NCI-H1105 (cell line): ENCODE measurements around the gene ALMS1.
"Not testable (repeated sequence)": the region's sequence is repeated elsewhere in the genome, so short reads cannot be mapped to it uniquely, and the experiment has no call there.

ENCODE experiments used
- DNase-seq: peaks from one replicate; lab custom pipeline; 2025; lab: John Stamatoyannopoulos, UW

The ALMS1 gene

DNA sequence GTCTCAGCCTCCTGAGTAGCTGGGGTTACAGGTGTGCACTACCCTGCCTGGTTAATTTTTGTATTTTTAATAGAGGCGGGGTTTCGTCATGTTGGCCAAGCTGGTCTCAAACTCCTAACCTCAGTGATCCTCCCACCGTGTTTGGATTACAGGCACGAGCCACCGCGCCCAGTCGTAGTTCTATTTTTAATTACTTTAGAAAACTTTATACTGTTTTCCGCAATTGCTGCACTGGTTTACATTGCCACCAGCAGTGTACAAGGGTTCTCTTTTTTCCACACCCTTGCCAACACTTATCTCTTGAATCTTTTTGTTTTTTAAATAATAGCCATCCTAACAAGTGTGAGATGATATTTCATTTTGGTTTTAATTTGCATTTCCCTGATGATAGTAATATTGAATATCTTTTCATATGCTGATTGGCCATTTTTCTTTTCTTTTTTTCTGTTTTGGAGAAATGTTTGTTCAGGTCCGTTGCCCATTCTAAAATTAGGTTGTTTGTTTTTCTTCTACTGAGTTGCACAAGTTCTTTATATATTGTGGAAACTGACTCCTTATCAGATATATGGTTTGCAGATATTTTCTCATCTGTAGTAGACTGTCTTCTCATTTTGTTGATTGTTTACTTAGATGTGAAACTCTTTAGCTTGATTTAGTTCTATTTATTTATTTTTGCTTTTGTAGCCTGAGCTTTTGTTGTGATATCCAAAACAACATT, 16.9 kb downstream of the ALMS1 start:
- no peak for DNase-seq

DNA sequence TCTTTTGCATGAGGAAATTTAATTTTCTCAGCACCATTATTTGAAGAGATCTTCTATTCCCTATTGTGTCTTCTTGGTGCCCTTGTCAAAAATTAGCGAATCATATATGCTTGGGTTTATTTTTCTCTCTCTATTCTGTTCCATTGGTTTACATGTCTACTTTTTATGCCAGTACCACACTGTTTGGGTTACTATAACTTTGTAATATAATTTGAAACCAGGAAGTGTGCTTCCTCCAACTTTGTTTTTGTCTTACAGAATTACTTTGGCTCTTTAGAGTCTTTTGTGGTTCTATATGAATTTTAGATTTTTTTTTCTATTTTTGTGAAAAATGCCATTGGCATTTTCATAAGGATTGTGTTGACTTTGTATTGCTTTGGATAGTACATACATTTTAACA, 17.6 kb downstream of the ALMS1 start:
- DNase-seq, result no peak

DNA sequence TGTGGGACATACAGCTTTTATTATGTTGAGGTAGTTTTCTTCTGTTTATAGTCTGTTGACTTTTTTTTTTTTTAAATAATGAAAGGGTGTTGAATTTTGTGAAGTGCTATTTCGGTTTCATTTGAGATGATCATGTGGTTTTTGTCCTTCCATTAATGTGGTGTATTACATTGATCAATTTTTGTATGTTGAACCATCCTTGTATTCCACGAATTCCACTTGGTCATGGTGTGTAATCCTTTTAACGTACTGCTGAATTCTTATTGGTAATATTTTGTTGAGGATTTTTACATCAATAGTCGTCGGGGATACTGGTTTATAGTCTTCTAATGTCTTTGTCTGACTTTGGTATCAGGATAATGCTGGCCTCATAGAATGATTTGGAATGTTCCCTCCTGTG, 18.8 kb downstream of the ALMS1 start:
- no peak for DNase-seq

DNA sequence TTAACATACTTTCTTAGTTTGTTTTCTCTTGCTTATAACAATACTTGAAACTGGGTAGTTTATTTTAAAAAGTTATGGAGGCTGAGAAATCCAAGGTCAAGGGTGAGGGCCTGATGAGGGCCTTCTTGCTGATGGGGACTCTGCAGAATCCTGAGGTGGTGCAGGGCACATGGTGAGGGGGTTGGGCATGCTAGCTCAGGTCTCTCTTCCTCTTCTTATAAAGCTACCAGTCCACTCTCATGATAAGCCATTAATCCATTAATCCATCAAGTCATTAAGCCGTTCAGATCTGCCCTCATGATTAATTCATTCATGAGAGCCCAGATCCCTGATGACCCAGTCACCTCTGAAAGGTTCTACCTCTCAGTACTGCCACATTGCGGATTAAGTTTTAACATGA, 21.4 kb downstream of the ALMS1 start:
- no peak for DNase-seq

DNA sequence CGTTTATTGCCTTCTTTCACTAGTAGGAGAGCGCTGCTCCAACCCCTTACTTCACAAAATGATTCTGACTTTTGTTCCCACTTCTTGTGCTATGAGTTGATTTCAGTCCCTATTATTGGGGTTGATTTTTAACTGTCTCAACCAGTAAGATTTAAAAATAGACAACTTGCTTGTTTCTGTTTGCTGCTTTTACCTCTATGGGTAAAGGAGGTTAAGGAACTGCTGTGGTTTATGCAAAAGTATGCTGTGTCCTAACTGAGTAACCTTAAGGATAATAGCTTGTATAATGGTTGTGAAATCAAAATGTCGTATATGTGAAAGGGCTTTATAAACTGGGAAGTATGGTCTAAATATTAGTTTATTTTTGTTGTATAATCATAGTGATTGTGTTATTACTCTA, 22.6 kb downstream of the ALMS1 start:
- no peak for DNase-seq

DNA sequence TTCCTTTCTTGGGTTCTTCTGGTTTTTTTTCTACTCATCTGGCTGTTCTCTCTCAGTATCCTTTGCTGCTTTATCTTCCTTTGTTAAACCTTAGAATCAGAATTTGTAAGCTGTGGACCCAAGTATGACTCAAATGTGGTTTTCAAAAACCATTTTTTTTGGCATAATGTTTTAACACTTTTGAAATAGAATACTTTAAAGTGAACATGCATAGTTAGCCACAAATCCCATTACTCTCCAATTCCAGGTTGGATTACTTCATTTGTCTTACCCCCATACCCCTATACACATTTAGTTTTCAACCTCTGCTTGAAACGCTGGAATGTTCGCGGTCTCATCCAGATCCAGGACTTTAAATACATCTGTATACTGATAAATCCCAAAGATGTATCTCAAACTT, 29.1 kb downstream of the ALMS1 start:
- no peak for DNase-seq

DNA sequence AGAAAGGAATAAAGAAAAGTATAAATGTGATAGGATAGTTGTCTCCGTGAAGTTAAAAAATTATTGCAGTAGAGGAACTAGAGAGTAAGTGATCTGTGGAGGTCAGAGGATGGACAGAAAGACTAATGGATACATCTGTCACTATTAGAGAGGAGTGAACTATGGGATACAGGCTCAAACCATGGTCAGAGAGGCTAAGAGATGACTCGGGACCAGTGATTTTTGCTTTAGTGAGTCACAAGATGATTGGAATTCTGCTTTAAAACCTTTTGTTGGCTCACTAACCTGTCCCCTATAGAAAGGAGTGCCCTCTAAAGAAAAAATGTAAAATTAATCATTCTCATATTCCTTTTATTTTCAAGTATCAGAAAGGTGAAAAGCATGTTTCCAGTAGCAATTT, 30.3 kb downstream of the ALMS1 start:
- no peak for DNase-seq

DNA sequence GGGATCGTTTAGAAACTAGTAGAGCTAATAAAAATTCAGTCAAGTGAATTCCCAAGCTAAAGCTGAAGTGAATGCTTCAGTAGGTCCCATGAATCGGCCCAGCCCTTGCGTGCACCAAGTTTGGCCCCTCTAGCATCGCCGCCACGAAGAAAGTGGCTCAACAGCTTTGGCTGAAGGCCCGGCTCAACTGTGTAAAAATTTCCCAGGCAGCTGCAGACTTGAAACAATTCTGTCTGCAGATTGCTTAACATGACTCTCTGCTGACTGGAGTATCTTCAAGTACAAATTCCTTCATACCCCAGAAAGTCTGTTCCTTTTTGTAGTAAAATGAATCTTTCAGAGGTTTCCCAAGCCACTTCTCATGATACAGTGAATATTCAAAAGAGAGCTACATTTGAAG, 32.7 kb downstream of the ALMS1 start:
- no peak for DNase-seq

DNA sequence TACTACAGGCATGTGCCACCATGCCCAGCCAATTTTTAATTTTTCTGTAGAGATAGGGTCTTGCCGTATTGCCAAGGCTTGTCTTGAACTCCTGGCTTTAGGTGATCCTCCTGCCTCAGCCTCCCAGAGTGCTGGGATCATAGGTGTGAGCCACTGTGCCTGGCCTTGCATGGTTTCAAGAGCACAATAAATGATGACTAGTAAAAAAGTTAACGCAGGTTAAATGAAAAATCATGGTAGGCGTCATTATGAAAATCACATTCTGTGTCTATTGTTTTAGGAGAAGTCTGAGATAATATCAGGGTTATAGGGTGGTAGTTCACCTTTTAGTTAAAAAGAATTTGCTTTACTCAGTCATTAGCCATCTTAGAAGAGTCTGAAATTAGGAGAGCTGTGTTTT, 38.3 kb downstream of the ALMS1 start:
- no peak for DNase-seq

DNA sequence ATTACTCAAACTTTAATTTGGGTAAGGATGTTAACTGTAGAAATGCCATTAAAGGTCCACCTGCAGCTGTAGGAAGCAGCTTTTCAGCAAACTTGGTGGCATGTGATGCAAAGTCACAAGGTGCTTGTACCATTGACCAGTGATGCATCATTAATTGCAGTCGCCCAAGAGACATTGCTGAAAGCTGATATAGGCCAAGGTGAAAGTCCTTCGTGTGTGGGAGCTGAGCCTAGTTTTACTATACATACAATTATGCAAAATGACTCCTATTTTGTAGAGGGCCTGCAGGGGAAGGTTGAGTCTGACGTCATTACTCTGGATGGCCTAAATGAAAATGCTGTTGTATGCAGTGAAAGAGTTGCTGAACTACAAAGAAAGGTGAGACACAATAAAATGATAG, 40.5 kb downstream of the ALMS1 start:
- no peak for DNase-seq

DNA sequence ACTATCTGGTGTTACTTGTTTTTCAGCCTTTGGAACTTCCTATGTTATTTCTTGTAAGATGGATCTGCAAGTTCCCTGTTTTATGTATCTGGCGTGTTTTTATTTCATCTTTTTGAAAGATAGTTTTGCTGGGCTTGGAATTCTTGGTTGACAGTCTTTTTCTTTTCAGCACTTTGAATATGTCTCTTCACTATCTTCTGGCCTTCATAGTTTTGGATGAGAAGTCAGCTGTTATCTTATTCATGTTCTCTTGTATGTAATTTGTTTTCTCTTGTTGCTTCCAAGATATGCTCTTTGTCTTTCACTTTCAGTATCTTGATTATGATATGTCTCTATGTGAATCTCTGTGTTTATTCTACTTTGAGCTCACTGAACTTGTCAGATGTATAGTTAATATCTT, 50.4 kb downstream of the ALMS1 start:
- DNase-seq, result no peak

DNA sequence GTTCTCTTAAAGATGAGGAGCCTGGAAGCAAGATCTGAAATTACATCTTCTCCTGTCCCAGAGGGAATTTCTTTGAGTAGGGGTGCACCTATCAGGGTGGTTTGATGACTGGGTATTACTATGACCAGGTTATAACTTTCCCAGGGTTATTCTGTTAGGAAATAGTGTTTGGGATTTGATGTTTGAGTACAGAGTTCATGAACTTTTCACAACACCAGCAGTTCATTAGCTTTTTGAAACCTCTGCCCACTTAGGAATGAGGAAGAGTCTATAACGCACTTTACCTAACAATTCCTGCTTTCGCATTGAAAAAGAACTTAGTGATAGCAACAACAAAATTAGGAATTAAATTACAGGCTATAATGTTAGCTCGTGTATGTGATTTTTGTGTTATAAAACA, 58.6 kb downstream of the ALMS1 start:
- no peak for DNase-seq

DNA sequence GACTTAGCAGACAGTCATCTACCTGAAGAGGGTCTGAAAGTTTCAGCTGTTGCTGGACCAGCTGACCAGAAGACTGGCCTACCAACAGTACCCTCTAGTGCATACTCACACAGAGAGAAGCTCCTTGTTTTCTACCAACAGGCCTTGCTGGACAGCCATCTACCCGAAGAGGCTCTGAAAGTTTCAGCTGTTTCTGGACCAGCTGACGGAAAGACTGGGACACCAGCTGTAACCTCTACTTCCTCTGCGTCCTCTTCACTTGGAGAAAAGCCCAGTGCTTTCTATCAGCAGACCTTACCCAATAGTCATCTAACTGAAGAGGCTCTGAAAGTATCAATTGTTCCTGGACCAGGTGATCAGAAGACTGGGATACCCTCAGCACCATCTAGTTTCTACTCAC, 63.2 kb downstream of the ALMS1 start:
- no peak for DNase-seq

DNA sequence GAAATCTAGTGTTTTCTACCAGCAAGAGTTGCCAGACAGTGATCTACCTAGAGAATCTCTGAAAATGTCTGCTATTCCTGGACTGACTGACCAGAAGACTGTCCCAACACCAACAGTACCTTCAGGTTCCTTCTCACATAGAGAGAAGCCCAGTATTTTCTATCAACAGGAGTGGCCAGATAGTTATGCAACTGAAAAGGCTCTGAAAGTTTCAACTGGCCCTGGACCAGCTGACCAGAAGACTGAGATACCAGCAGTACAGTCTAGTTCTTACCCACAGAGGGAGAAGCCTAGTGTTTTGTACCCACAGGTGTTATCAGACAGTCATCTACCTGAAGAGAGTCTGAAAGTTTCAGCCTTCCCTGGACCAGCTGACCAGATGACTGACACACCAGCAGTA, 63.8 kb downstream of the ALMS1 start:
- no peak for DNase-seq

DNA sequence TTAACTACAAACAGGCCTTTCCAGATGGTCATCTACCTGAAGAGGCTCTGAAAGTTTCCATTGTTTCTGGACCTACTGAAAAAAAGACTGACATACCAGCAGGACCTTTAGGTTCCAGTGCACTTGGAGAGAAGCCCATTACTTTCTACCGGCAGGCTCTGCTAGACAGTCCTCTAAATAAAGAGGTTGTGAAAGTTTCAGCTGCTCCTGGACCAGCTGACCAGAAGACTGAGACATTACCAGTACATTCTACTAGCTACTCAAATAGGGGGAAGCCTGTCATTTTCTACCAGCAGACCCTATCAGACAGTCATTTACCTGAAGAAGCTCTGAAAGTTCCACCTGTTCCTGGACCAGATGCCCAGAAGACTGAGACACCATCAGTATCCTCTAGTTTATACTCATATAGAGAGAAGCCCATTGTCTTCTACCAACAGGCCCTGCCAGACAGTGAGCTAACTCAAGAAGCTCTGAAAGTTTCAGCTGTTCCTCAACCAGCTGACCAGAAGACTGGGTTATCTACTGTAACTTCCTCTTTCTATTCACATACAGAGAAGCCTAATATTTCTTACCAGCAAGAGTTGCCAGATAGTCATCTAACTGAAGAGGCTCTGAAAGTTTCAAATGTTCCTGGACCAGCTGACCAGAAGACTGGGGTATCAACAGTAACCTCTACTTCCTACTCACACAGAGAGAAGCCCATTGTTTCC, 65.8 kb downstream of the ALMS1 start:
- no peak for DNase-seq

DNA sequence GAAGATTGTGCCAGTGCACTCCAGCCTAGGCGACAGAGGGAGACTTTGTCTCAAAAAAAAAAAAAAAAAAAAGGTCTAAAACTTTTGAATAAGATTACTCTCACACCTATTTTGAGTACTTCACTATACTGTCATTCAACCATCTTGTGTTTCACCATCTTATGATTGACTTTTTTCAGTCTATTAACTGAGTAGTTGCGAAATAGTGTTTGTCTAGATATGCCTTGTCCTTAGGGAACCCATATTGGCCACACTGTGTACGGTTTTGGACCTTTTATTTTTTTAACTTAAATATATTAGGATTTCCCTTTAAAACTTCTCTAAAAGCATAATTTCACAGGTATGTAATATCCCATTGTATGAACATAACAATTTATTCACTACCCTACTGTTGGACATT, 72.3 kb downstream of the ALMS1 start:
- DNase-seq, result no peak

DNA sequence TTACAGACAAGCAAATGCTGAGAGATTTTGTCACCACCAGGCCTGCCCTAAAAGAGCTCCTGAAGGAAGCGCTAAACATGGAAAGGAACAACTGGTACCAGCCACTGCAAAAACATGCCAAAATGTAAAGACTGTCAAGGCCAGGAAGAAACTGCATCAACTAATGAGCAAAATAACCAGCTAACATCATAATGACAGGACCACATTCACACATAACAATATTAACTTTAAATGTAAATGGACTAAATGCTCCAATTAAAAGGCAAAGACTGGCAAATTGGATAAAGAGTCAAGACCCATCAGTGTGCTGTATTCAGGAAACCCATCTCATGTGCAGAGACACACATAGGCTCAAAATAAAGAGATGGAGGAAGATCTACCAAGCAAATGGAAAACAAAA, 76.8 kb downstream of the ALMS1 start:
- DNase-seq, result not testable (repeated sequence)

DNA sequence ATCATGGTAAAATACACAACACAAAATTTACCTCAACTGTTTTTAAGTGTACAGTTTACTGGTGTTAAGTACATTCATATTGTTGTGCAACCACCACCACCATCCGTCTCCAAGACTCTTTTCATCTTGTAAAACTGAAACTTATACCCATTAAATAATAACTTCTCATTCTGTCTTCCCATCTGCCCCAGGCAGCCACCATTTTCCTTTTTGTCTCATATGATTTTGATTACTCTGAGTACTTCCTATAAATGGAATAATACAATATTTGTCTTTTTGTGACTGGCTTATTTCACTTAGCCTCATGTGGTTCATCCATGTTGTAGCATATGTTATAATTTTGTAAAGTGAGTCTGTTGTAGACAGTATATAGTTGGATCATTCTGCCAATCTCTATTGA, 82.7 kb downstream of the ALMS1 start:
- DNase-seq, result no peak

DNA sequence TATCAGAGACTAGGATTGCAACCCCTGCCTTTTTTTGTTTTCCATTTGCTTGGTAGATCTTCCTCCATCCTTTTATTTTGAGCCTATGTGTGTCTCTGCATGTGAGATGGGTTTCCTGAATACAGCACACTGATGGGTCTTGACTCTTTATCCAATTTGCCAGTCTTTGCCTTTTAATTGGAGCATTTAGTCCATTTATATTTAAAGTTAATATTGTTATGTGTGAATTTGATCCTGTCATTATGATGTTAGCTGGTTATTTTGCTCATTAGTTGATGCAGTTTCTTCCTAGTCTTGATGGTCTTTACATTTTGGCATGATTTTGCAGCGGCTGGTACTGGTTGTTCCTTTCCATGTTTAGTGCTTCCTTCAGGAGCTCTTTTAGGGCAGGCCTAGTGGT, 98.2 kb downstream of the ALMS1 start:
- not testable (repeated sequence) for DNase-seq

DNA sequence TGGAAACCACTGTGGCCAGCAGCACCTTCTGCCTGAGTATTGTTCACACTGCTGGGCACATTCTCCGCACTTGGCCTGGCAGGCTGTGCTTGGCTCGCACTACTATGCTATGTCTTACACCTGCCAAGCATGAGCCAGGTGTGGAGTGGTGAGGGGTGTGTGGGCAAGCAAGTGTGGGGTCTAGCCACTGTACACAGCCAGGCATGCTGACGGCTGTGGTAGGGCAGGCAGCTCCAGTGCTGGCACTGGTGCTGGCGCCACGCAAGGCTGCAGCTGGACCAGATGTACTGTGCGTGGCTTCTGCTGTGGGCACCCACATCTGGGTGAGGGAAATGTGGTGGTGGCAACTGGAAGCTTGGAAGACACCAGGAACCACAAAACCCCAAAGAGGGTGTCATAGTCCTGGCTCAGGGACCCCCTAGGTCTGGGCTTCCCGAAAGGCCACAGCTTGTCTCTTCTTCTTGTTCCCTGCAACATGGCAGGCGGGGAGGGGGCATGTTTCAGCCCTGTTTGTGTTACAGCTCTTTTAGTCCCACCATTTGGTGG, 101.5 kb downstream of the ALMS1 start:
- no peak for DNase-seq

DNA sequence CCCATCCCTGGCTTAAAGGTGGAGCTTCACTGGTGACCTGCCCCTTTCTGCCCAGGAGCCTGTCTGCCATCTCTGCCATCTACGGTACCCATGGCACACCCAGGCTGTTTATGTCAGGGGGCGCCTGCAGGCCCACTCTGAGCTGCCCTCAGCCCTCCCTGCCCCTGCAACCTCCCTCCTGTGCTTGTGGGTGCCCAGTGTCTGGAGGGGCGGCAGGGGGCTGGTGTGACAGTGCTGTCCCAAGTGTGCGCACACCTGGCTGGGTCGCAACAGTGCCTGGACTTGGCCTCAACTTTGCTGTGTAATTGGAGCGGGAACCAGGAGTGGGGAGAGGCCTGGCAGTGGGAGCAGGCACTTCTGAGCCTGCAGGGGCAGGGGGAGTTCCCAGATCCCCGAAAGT, 102.4 kb downstream of the ALMS1 start:
- no peak for DNase-seq

DNA sequence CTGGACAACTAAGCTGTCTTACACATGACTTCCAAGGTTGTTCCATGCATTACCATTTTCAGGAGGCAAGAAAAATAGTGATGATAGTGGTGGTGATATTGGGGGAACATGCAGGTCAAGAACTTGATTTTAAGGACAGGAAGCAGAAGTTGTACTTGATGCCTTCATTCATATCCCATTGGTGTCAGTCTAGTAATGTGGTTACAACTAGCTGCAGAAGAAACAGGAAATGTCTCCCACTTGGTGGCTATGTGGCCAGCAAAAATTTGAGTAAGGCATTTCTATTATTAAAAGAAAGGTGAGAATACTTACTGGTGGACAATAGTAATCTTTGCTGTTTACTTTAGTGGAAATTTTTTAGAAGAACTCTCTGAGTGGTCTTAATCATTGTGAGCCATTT, 103.4 kb downstream of the ALMS1 start:
- DNase-seq, result no peak

DNA sequence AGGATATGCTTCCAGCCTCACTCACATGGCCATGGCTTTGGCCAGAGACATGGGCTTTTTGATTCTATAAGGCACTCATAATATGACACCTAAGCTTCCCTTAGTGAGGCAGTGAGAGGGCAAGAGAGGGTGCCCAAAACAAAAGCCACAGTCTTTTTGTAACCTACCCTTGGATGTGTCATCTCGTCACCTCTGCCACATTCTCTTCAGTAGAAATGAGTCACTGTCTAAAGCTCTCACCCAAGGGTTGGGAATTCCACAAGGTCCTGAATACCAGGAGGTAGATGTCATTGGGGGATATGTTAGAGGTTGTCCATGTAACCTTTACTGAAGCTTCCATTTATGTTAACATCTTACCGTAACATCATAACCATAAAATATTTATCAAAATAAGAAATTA, 108.4 kb downstream of the ALMS1 start:
- no peak for DNase-seq
